GM23338 (cell line): ENCODE data around the gene LPP.

Experiments used
- CREB1 ChIP-seq: fragments of 250-450 bp; sonication (Bioruptor Pico); IDR thresholded peaks from 2 replicates; pipeline ENCODE4 v1.5.0; 2020; ENCODE audit warnings: low read depth, mild to moderate bottlenecking, moderate library complexity
- CTCF ChIP-seq, 2 experiments: fragments of 200-600 bp in 1 of 2; sonication (generic) in 1 of 2; conservative IDR thresholded peaks; 2 replicates each; pipeline versions ENCODE4 v1.5.1 to v1.6.1; 2016 to 2017; ENCODE audit warnings: antibody characterized with exemption in 2 of 2, low read depth in 2 of 2, mild to moderate bottlenecking in 2 of 2, moderate library complexity in 1 of 2
- ETS1 ChIP-seq: IDR thresholded peaks from 2 replicates; pipeline ENCODE4 v1.6.1; 2016; ENCODE audit warnings: antibody characterized with exemption
- EZH2 ChIP-seq: fragments of 200-600 bp; sonication (generic); IDR thresholded peaks from one replicate; pipeline ENCODE4 v1.8.0; 2017; ENCODE audit warnings: antibody characterized with exemption, mild to moderate bottlenecking, low read depth; ENCODE audit not compliant: unreplicated experiment
- EZH2phosphoT487 ChIP-seq: fragments of 200-600 bp; sonication (generic); IDR thresholded peaks from one replicate; pipeline ENCODE4 v1.8.1; 2018; ENCODE audit warnings: antibody characterized with exemption; ENCODE audit not compliant: unreplicated experiment
- NANOG ChIP-seq: IDR thresholded peaks from 2 replicates; pipeline ENCODE4 v1.6.1; 2016; ENCODE audit warnings: antibody characterized with exemption, borderline replicate concordance
- POLR2AphosphoS5 ChIP-seq: IDR thresholded peaks from 2 replicates; pipeline ENCODE4 v1.6.1; 2016; ENCODE audit warnings: antibody characterized with exemption, low read depth
- REST ChIP-seq: IDR thresholded peaks from one replicate; pipeline ENCODE4 v1.6.1; 2018; ENCODE audit warnings: antibody characterized with exemption; ENCODE audit not compliant: unreplicated experiment
- STAT1 ChIP-seq: IDR thresholded peaks from one replicate; pipeline ENCODE4 v1.6.1; 2016; ENCODE audit warnings: antibody characterized with exemption; ENCODE audit not compliant: unreplicated experiment
- ZNF114 ChIP-seq: fragments of 250-450 bp; sonication (Bioruptor Pico); IDR thresholded peaks from 2 replicates; pipeline ENCODE4 v1.5.0; 2020; ENCODE audit warnings: mild to moderate bottlenecking, moderate library complexity
- ZNF331 ChIP-seq: fragments of 250-450 bp; sonication (Bioruptor Pico); IDR thresholded peaks from 2 replicates; pipeline ENCODE4 v1.5.0; 2020; ENCODE audit warnings: low read depth, mild to moderate bottlenecking, moderate library complexity

- TF ChIP-seq CTCF (conservative IDR thresholded peaks at IDR 0.05; ENCODE audit: low read depth in 2 of 2) (no peak), EZH2 (no peak), POLR2AphosphoS5 (no peak), REST (no peak), STAT1 (no peak), CREB1 (CRISPR knock-in tag) (no peak), ZNF331 (CRISPR knock-in tag) (no peak), NANOG (no peak), EZH2phosphoT487 (no peak), ZNF114 (no peak), ETS1 (no peak)
Measured at GRCh38 chr3:188691004-188691403, 537.0 kb downstream of the LPP start.
